Suprapubic skin (tissue), 4 donors: ENCODE measurements around the gene HNF1B. TPM values are rescaled to one million over a fixed set of nuclear protein-coding genes. Genes with fewer than 3 reads are reported as not detected.
"Not testable (repeated sequence)": the region's sequence is repeated elsewhere in the genome, so short reads cannot be mapped to it uniquely, and the experiment has no call there.

ENCODE experiments used
- DNase-seq, 2 donors: peaks; one replicate each; pipeline ENCODE4 v3.0.0-alpha.2; 2019; ENCODE audit warnings: low spot score in 2 of 2
- H3K27ac ChIP-seq: fragments of 200-600 bp; sonication (generic); one replicate; pipeline ENCODE4 v1.5.1; 2019
- H3K27me3 ChIP-seq: fragments of 200-600 bp; sonication (generic); one replicate; pipeline ENCODE4 v1.5.1; 2019
- H3K36me3 ChIP-seq: fragments of 200-600 bp; sonication (generic); one replicate; pipeline ENCODE4 v1.5.1; 2019
- H3K4me1 ChIP-seq: fragments of 200-600 bp; sonication (generic); one replicate; pipeline ENCODE4 v1.5.1; 2019
- H3K4me3 ChIP-seq: fragments of 200-600 bp; sonication (generic); one replicate; pipeline ENCODE4 v1.5.1; 2019; ENCODE audit warnings: mild to moderate bottlenecking
- H3K9me3 ChIP-seq: fragments of 200-600 bp; sonication (generic); one replicate; pipeline ENCODE4 v1.5.1; 2019
- EP300 ChIP-seq: sonication (generic); formaldehyde crosslinking; IDR thresholded peaks from one replicate; pipeline ENCODE4 v1.6.1; 2017; ENCODE audit warnings: antibody characterized with exemption
- POLR2A ChIP-seq, 2 donors: fragments of 450-650 bp; IDR thresholded peaks; one replicate each; pipeline ENCODE4 v1.6.1; 2017; ENCODE audit warnings: antibody characterized with exemption in 2 of 2, mild to moderate bottlenecking in 2 of 2, moderate library complexity in 2 of 2
- POLR2AphosphoS5 ChIP-seq, 3 donors: sonication (generic); formaldehyde crosslinking; IDR thresholded peaks; one replicate each; pipeline ENCODE4 v1.6.1; 2017; ENCODE audit warnings: antibody characterized with exemption in 3 of 3
- WGBS: methylation state at CpG from one replicate; pipeline ENCODE4 v1.1.5; 2018; 5-methylcytosine and 5-hydroxymethylcytosine counted together
- total RNA-seq, 4 donors: library from RNA; depleted of rRNA; stranded (reverse); fragments of >200 nt; gene quantifications; one replicate each; pipeline ENCODE4 v1.1.0, GENCODE V29; 2016
- TF ChIP-seq, protein P1 (sequence below), 2 donors: fragments of 200-600 bp in 1 of 2; fragments of 450-650 bp in 1 of 2; sonication (generic) in 1 of 2; IDR thresholded peaks; one replicate each; pipeline ENCODE4 v1.5.1; 2016 to 2019; ENCODE audit warnings: antibody characterized with exemption in 2 of 2, mild to moderate bottlenecking in 1 of 2, moderate library complexity in 1 of 2

The HNF1B gene
- total RNA-seq, 4 donors from 2014 or later: not detected

DNA sequence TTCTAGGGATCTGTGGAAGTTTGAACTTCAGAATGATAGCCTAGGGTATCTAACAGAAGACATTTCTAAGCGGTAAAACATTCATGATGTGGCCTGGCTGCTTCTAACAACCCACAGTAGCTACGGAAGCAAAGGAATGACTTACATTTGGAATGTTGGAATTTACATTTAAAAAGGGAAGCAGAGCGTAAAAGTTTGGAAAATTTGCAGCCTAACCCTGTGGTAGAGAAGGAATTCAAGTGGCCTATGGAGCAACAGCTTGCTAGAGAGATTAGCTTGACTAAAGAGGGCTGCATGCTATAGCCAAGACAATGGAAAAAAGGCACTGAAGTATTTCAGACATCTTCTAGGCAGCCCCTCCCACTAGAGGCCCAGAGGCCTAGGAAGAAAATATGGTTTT lies 50.1 kb downstream of the HNF1B start:
- H3K9me3 ChIP-seq: no peaks in the 10 kb centered on the region
- TF ChIP-seq POLR2A (IDR thresholded peaks at IDR 0.05): no peak
- TF ChIP-seq EP300: no peak
- TF ChIP-seq, protein P1, sequence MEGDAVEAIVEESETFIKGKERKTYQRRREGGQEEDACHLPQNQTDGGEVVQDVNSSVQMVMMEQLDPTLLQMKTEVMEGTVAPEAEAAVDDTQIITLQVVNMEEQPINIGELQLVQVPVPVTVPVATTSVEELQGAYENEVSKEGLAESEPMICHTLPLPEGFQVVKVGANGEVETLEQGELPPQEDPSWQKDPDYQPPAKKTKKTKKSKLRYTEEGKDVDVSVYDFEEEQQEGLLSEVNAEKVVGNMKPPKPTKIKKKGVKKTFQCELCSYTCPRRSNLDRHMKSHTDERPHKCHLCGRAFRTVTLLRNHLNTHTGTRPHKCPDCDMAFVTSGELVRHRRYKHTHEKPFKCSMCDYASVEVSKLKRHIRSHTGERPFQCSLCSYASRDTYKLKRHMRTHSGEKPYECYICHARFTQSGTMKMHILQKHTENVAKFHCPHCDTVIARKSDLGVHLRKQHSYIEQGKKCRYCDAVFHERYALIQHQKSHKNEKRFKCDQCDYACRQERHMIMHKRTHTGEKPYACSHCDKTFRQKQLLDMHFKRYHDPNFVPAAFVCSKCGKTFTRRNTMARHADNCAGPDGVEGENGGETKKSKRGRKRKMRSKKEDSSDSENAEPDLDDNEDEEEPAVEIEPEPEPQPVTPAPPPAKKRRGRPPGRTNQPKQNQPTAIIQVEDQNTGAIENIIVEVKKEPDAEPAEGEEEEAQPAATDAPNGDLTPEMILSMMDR (IDR thresholded peaks at IDR 0.05): no peak
- TF ChIP-seq POLR2AphosphoS5 (IDR thresholded peaks at IDR 0.05): no peak
- no peak overlapping the region for H3K4me3 ChIP-seq
- WGBS: 94% methylated on average over 3 of the region's 3 CpGs
- no peaks in the 10 kb centered on the region for H3K4me1 ChIP-seq
- H3K36me3 ChIP-seq: no peaks in the 10 kb centered on the region
- H3K27me3 ChIP-seq: peaks cover 28% of the 10 kb centered on the region
- no peak overlapping the region for H3K27ac ChIP-seq
- no peak for DNase-seq

DNA sequence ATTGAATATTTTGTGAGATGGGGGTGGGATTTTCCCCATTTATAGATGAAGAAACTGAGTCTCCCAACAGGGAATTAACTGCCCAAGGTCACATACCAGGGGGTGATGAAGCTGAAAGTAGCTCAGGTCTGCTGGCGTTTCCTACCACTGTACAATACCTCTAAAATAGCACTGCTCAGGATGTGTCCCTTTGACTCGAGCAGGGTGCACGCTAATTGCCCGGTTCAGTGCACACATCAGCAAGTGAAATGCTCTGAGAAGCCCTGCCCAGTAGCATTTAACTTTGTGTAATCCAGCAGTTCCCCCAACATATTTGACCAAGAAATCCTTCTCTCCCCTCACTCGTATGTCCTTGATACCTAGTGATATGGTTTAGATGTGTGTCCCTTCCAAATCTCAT lies 51.5 kb downstream of the HNF1B start:
- no peaks in the 10 kb centered on the region for H3K9me3 ChIP-seq
- no peaks in the 10 kb centered on the region for H3K36me3 ChIP-seq
- H3K27ac ChIP-seq: no peak overlapping the region
- WGBS: 79% methylated on average over 5 of the region's 5 CpGs
- peaks cover 24% of the 10 kb centered on the region for H3K27me3 ChIP-seq
- no peak overlapping the region for H3K4me3 ChIP-seq
- no peak for DNase-seq
- H3K4me1 ChIP-seq: no peaks in the 10 kb centered on the region
- TF ChIP-seq POLR2A (IDR thresholded peaks at IDR 0.05) (no peak), POLR2AphosphoS5 (IDR thresholded peaks at IDR 0.05) (no peak), EP300 (no peak)
- TF ChIP-seq, protein P1 (IDR thresholded peaks at IDR 0.05): no peak

DNA sequence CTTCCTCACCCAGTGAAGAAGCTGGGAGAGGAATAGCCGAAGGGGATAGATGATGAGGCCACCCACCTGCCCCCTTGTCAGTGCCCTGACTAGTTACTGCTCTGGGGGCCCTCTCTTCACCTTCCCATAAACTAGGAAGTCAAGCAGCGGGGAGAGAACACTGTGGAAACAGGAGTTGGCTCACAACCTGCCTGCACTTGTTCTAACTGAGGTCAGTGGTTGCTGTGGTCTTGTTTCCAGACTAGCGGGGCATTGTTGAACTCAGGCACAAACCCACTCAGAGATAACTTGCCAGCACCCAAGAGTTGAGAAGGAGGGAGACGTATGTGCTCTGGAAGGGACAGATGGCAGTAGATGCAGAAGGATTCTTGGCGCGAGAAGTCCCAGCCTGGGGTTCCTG lies 53.1 kb downstream of the HNF1B start:
- peaks cover 12% of the 10 kb centered on the region for H3K27me3 ChIP-seq
- no peak overlapping the region for H3K27ac ChIP-seq
- no peaks in the 10 kb centered on the region for H3K9me3 ChIP-seq
- TF ChIP-seq POLR2AphosphoS5 (IDR thresholded peaks at IDR 0.05) (no peak), POLR2A (IDR thresholded peaks at IDR 0.05) (no peak), EP300 (no peak)
- TF ChIP-seq, protein P1 (IDR thresholded peaks at IDR 0.05): no peak
- H3K36me3 ChIP-seq: no peaks in the 10 kb centered on the region
- H3K4me1 ChIP-seq: no peaks in the 10 kb centered on the region
- H3K4me3 ChIP-seq: no peak overlapping the region
- 55% methylated on average over 6 of the region's 6 CpGs for WGBS
- DNase-seq: no peak

DNA sequence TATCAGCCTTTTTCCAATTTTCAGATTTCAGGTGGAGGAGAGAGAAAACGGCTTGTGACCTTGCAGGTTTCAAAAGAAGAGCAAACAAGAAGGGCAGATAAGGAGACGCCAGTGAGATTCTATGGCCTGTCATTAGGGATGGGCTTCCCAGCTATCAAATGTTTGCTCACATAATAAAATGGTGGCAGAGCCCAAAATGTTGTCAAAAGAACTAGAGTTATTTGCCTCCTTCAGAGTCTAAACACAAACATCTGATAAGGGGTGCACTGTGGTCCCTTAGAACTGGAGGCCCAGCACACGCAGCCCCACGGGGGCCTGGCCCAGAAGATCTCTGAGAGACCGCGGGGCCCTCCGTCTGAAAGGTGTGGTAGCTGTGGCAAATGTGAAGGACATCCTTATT lies 55.5 kb downstream of the HNF1B start:
- Histone ChIP-seq H3K9me3 (no peaks in the 10 kb centered on the region), H3K27me3 (peaks cover 9% of the 10 kb centered on the region), H3K4me1 (no peaks in the 10 kb centered on the region), H3K4me3 (no peak overlapping the region), H3K27ac (no peak overlapping the region), H3K36me3 (no peaks in the 10 kb centered on the region)
- no peak for TF ChIP-seq EP300
- no peak for TF ChIP-seq POLR2AphosphoS5 (IDR thresholded peaks at IDR 0.05)
- no peak for TF ChIP-seq POLR2A (IDR thresholded peaks at IDR 0.05)
- TF ChIP-seq, protein P1 (IDR thresholded peaks at IDR 0.05): no peak
- no peak for DNase-seq
- WGBS: 91% methylated on average over 7 of the region's 7 CpGs

DNA sequence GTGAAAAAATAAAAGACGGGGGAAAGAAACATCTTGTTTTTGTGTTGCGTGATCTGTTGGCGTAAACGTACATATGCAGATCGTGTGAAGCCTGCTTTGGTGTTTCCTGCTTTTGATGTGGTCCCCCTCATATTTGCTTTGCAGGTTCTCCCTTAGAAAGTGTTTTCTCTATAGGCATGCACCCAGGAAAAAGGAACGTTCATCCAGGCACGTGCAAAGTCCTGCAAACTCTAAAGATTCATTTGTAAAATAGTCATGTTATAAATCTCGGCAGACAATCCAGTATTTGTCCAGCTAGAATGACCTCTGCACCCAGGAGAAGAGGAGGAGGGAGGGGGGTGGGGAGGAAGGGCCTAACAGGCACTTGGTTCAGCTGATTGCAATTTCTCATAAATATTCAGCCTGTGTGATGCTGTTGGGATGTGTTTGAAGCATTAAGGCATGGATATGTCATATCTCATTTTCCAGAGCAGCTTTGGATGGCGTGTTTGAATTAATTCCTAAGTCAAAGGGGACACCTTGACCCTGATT lies 61.3 kb downstream of the HNF1B start:
- no peak overlapping the region for H3K27ac ChIP-seq
- WGBS: 58% methylated on average over 9 of the region's 9 CpGs
- no peak overlapping the region for H3K4me3 ChIP-seq
- DNase-seq: no peak
- no peaks in the 10 kb centered on the region for H3K4me1 ChIP-seq
- H3K9me3 ChIP-seq: no peaks in the 10 kb centered on the region
- TF ChIP-seq EP300: no peak
- no peak for TF ChIP-seq POLR2AphosphoS5 (IDR thresholded peaks at IDR 0.05)
- no peak for TF ChIP-seq POLR2A (IDR thresholded peaks at IDR 0.05)
- peaks cover 13% of the 10 kb centered on the region for H3K27me3 ChIP-seq
- H3K36me3 ChIP-seq: no peaks in the 10 kb centered on the region

DNA sequence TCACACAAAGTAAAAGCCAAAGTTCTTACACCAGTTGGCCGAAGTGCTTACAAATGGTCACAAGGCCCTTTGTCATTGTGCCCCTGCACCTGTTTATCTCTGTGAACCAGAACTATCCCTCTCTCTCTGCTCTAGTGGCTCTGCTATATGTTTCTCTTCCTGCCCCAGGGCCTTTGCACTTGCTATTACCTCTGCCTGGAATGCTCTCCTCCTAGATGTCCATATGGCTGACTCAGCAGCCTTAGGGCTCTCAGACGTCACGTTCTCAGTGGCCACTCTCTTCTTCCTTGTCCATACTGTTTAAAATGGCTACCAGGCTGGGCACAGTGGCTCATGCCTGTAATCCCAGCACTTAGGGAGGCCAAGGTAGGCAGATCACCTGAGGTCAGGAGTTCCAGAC lies 62.9 kb downstream of the HNF1B start:
- no peak overlapping the region for H3K27ac ChIP-seq
- no peak overlapping the region for H3K4me3 ChIP-seq
- H3K9me3 ChIP-seq: no peaks in the 10 kb centered on the region
- H3K27me3 ChIP-seq: peaks cover 23% of the 10 kb centered on the region
- H3K36me3 ChIP-seq: no peaks in the 10 kb centered on the region
- 90% methylated on average over 3 of the region's 3 CpGs for WGBS
- TF ChIP-seq POLR2A (IDR thresholded peaks at IDR 0.05) (no peak), POLR2AphosphoS5 (IDR thresholded peaks at IDR 0.05) (no peak), EP300 (no peak)
- TF ChIP-seq, protein P1 (IDR thresholded peaks at IDR 0.05): no peak
- H3K4me1 ChIP-seq: no peaks in the 10 kb centered on the region
- no peak for DNase-seq

DNA sequence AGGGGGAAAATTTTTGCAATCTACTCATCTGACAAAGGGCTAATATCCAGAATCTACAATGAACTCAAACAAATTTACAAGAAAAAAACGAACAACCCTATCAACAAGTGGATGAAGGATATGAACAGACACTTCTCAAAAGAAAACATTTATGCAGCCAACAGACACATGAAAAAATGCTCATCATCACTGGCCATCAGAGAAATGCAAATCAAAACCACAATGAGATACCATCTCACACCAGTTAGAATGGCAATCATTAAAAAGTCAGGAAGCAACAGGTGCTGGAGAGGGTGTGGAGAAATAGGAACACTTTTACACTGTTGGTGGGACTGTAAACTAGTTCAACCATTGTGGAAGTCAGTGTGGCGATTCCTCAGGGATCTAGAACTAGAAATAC lies 64.9 kb downstream of the HNF1B start:
- peaks cover 29% of the 10 kb centered on the region for H3K27me3 ChIP-seq
- 93% methylated on average over 2 of the region's 2 CpGs for WGBS
- not testable (repeated sequence) for H3K27ac ChIP-seq, H3K36me3 ChIP-seq, H3K9me3 ChIP-seq, H3K4me1 ChIP-seq, DNase-seq, H3K4me3 ChIP-seq
